Measurements from ENCODE around the gene SMYD2.

Gene SMYD2

GRCh38 chr1:214244252-214244651 lies 36.7 kb upstream of the SMYD2 start:
- Histone ChIP-seq H3K36me3 (replicated peaks) (no peaks in the 10 kb centered on the region), H3K4me3 (ENCODE audit: low read depth, low read length) (no peak overlapping the region), H3K27me3 (replicated peaks) (no peaks in the 10 kb centered on the region), H3K27ac (no peak overlapping the region)
- in situ Hi-C loops (cut with HindIII; ENCODE audit: low pct_ligation_motif_present, low sequenced_read_pairs): no loop called here
- no peak for DNase-seq
- TF ChIP-seq, protein P1, sequence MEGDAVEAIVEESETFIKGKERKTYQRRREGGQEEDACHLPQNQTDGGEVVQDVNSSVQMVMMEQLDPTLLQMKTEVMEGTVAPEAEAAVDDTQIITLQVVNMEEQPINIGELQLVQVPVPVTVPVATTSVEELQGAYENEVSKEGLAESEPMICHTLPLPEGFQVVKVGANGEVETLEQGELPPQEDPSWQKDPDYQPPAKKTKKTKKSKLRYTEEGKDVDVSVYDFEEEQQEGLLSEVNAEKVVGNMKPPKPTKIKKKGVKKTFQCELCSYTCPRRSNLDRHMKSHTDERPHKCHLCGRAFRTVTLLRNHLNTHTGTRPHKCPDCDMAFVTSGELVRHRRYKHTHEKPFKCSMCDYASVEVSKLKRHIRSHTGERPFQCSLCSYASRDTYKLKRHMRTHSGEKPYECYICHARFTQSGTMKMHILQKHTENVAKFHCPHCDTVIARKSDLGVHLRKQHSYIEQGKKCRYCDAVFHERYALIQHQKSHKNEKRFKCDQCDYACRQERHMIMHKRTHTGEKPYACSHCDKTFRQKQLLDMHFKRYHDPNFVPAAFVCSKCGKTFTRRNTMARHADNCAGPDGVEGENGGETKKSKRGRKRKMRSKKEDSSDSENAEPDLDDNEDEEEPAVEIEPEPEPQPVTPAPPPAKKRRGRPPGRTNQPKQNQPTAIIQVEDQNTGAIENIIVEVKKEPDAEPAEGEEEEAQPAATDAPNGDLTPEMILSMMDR (IDR thresholded peaks at IDR 0.05; ENCODE audit: low read depth, low read length, missing control alignments): no peak

DNA sequence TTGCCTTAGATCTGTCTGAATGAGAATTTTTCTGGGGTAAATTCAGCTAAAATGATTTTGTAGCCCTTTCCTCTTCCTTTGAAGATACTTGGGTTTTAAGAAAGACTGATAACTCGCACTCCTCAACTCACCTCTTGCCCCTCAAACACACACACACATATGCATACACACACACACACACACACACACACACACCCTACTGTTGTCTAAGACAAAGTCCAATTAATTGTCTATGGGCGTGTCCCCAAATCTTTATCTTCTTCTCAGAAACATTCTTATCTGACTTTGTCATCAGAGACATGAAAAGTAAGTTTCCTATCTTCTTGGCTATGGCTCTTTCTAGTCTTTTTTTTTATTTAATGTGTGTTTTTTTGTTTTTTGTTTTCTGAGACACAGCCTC lies 36.1 kb upstream of the SMYD2 start:
- Histone ChIP-seq H3K27me3 (replicated peaks) (no peaks in the 10 kb centered on the region), H3K4me3 (ENCODE audit: low read depth, low read length) (no peak overlapping the region), H3K36me3 (replicated peaks) (no peaks in the 10 kb centered on the region), H3K27ac (no peak overlapping the region)
- in situ Hi-C loops (cut with HindIII; ENCODE audit: low pct_ligation_motif_present, low sequenced_read_pairs): no loop called here
- no peak for DNase-seq
- TF ChIP-seq, protein P1 (IDR thresholded peaks at IDR 0.05; ENCODE audit: low read depth, low read length, missing control alignments): no peak

- no peak for DNase-seq
- in situ Hi-C loops (cut with HindIII; ENCODE audit: low pct_ligation_motif_present, low sequenced_read_pairs): no loop called here
- H3K4me3 ChIP-seq (ENCODE audit: low read depth, low read length): no peak overlapping the region
- TF ChIP-seq, protein P1 (IDR thresholded peaks at IDR 0.05; ENCODE audit: low read depth, low read length, missing control alignments): no peak
- H3K27me3 ChIP-seq (replicated peaks): no peaks in the 10 kb centered on the region
- no peaks in the 10 kb centered on the region for H3K36me3 ChIP-seq (replicated peaks)
- H3K27ac ChIP-seq: no peak overlapping the region
Measured at GRCh38 chr1:214247501-214248041, 33.4 kb upstream of the SMYD2 start.

GRCh38 chr1:214248311-214249085 lies 32.5 kb upstream of the SMYD2 start:
- Histone ChIP-seq H3K36me3 (replicated peaks) (no peaks in the 10 kb centered on the region), H3K27ac (no peak overlapping the region), H3K27me3 (replicated peaks) (no peaks in the 10 kb centered on the region), H3K4me3 (ENCODE audit: low read depth, low read length) (no peak overlapping the region)
- TF ChIP-seq, protein P1 (IDR thresholded peaks at IDR 0.05; ENCODE audit: low read depth, low read length, missing control alignments): no peak
- no peak for DNase-seq
- in situ Hi-C loops (cut with HindIII; ENCODE audit: low pct_ligation_motif_present, low sequenced_read_pairs): no loop called here

DNA sequence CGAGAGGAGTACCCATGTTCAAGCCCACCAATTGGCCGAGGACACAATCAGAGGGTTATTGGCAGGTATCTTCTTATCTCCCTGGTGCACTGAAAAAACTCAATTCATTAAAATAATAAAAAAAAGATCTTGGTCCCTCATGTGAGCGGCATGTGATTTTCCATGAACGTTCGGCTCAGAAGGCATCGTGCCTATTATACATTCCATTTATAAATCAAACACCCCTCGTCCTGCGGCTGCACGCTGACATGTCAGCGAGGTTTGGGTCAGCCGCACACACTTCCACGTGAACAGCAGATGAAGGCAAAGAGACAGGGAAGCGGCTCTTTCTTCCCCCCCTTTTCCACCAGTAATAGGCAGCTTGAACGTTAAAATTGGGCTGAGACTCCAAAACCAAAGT lies 31.3 kb upstream of the SMYD2 start:
- in situ Hi-C loops (cut with HindIII; ENCODE audit: low pct_ligation_motif_present, low sequenced_read_pairs): no loop called here
- TF ChIP-seq, protein P1 (IDR thresholded peaks at IDR 0.05; ENCODE audit: low read depth, low read length, missing control alignments): no peak
- Histone ChIP-seq H3K4me3 (ENCODE audit: low read depth, low read length) (no peak overlapping the region), H3K27ac (no peak overlapping the region), H3K36me3 (replicated peaks) (no peaks in the 10 kb centered on the region), H3K27me3 (replicated peaks) (no peaks in the 10 kb centered on the region)
- DNase-seq: no peak
